ENCODE measurements around the gene HERC4.

DNA sequence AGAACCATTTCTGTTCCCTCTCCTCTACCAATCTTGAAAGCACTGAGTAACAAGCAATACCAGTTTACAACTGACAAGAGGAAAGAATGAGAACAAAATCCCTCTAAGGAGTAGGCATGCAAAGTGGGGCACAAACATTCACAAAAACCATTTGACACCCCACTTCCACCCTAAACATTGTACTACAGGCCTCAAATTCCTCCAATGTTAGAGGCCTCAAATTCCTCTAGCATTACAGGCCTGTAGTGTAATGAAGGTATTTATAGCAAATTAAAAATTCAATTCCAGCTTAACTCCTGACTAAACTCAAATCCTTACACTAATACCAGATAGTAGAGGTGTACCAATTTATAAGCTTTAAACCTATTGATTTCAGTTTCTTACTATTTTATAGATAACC lies 105.2 kb downstream of the HERC4 start:
- TF ChIP-seq, protein P1, sequence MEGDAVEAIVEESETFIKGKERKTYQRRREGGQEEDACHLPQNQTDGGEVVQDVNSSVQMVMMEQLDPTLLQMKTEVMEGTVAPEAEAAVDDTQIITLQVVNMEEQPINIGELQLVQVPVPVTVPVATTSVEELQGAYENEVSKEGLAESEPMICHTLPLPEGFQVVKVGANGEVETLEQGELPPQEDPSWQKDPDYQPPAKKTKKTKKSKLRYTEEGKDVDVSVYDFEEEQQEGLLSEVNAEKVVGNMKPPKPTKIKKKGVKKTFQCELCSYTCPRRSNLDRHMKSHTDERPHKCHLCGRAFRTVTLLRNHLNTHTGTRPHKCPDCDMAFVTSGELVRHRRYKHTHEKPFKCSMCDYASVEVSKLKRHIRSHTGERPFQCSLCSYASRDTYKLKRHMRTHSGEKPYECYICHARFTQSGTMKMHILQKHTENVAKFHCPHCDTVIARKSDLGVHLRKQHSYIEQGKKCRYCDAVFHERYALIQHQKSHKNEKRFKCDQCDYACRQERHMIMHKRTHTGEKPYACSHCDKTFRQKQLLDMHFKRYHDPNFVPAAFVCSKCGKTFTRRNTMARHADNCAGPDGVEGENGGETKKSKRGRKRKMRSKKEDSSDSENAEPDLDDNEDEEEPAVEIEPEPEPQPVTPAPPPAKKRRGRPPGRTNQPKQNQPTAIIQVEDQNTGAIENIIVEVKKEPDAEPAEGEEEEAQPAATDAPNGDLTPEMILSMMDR (conservative IDR thresholded peaks at IDR 0.05; ENCODE audit: low read length) = no peak
- TF ChIP-seq EZH2phosphoT487 (IDR thresholded peaks at IDR 0.05; ENCODE audit: borderline replicate concordance, low read depth, low read length) = no peak
